Prostate gland (tissue), 2 donors: ENCODE results near the gene ATP7A. TPM values are rescaled to one million over a fixed set of nuclear protein-coding genes. Genes with fewer than 3 reads are reported as not detected.
"Not testable (repeated sequence)": the region's sequence is repeated elsewhere in the genome, so short reads cannot be mapped to it uniquely, and the experiment has no call there.

Experiments
- DNase-seq: peaks from one replicate; pipeline ENCODE4 v3.0.0-alpha.2; 2019; ENCODE audit warnings: low spot score
- H3K27ac ChIP-seq, 2 donors: fragments of 200-600 bp; sonication (generic); 2 replicates each; pipeline ENCODE4 v1.5.1; 2017 to 2019
- H3K27me3 ChIP-seq: fragments of 200-600 bp; sonication (generic); replicated peaks from 2 replicates; pipeline ENCODE4 v1.5.1; 2019; ENCODE audit not compliant: insufficient read depth
- H3K36me3 ChIP-seq, 2 donors: fragments of 200-600 bp; sonication (generic); 1 replicate in 1 of 2; 2 replicates in 1 of 2; pipeline versions ENCODE4 v1.5.1 to v1.8.1; 2017 to 2019
- H3K4me1 ChIP-seq: fragments of 200-600 bp; sonication (generic); replicated peaks from 2 replicates; pipeline ENCODE4 v1.5.1; 2019
- H3K4me3 ChIP-seq, 2 donors: fragments of 200-600 bp; sonication (generic); 2 replicates each; pipeline ENCODE4 v1.5.1; 2017 to 2019
- H3K9me3 ChIP-seq: fragments of 200-600 bp; sonication (generic); 2 replicates; pipeline ENCODE4 v1.5.1; 2017
- POLR2A ChIP-seq: fragments of 450-650 bp; IDR thresholded peaks from one replicate; pipeline ENCODE4 v1.6.1; 2016; ENCODE audit warnings: antibody characterized with exemption, mild to moderate bottlenecking
- POLR2AphosphoS5 ChIP-seq: sonication (generic); formaldehyde crosslinking; IDR thresholded peaks from one replicate; pipeline ENCODE4 v1.6.1; 2017; ENCODE audit warnings: antibody characterized with exemption
- WGBS: methylation state at CpG from one replicate; pipeline ENCODE4 v1.1.5; 2018; 5-methylcytosine and 5-hydroxymethylcytosine counted together
- intact Hi-C: fragments of 100-400 bp; cut with DNase I; formaldehyde crosslinking; loops from one replicate; pipeline ENCODE4 v1.14.2; 2022
- total RNA-seq, 2 donors: library from RNA; depleted of rRNA; stranded (reverse); fragments of >200 nt; gene quantifications; one replicate each; pipeline ENCODE4 v1.1.0, GENCODE V29; 2016
- TF ChIP-seq, protein P1 (sequence below), 4 experiments: fragments of 200-600 bp in 2 of 4; fragments of 450-650 bp in 2 of 4; sonication (generic) in 2 of 4; IDR thresholded peaks; 1 replicate in 3 of 4; 2 replicates in 1 of 4; pipeline ENCODE4 v1.5.1; 2016 to 2019; ENCODE audit warnings: antibody characterized with exemption in 4 of 4, mild to moderate bottlenecking in 2 of 4, moderate library complexity in 2 of 4

Gene ATP7A
- 10 to 100 TPM in 1 of 2 donors, 1 to 10 TPM in 1; 9.8 to 15.1 TPM for total RNA-seq

DNA sequence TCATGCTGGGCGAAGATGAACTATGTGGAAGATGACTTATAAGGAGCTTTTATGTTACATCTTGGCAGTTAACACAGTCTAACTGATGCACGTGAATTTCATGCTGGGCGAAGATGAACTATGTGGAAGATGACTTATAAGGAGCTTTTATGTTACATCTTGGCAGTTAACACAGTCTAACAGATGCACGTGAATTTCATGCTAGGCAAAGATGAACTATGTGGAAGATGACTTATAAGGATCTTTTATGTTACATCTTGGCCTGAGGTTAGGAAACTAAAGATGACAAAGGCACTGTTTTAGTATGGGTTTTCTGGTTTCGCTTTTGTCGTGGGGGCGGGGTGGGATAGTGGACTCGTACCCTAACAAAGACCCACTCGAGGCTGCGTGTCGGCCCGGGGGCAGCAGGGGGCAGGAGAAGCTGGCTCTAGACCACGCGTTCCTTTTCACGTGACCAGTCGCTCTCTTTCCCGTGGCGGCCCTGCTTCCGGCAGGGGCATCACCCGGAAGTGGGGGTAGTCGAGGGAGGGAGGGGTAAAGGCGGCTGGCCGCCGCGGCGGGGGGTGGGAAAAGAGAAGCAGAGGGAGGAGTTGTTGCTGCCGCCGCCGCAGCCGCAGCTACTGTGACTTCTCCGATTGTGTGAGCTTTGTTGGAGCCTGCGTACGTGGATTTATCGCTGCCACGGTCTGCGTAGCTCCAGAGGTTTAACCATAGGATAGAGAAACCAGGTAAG lies at the start of gene ATP7A:
TSS of gene ATP7A (plus strand) at position 586 of the 733 bp plus-strand sequence. CDS start 60,949 bp downstream, outside the sequence.
- intact Hi-C loops = loop anchor here (10.0 kb wide), 1 partner anchor 115 kb away; no protein-coding TSS in a partner anchor

DNA sequence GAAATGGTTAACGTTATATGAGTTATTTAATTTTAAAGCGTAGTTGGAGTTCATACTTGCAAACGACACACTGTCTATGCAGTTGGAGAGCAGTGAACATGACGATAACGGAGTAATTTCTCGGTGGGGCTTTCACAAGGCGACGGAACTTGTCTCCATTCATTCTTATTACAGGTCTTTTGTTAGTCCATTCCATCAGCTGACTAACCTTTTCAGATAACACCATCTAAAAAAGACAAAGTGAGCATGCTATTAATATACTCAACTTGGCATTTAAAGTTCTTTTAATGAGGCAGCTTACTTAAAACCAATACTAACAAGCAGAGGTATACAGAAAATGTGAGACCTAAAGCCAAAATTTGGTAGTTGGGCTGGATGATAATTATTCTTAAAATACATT lies 35.1 kb upstream of the ATP7A start:
- DNase-seq = no peak
- WGBS = 96% methylated on average over 8 of the region's 8 CpGs
- no peak overlapping the region for H3K4me3 ChIP-seq
- no peaks in the 10 kb centered on the region for H3K36me3 ChIP-seq
- intact Hi-C loops = no loop called here
- TF ChIP-seq, protein P1, sequence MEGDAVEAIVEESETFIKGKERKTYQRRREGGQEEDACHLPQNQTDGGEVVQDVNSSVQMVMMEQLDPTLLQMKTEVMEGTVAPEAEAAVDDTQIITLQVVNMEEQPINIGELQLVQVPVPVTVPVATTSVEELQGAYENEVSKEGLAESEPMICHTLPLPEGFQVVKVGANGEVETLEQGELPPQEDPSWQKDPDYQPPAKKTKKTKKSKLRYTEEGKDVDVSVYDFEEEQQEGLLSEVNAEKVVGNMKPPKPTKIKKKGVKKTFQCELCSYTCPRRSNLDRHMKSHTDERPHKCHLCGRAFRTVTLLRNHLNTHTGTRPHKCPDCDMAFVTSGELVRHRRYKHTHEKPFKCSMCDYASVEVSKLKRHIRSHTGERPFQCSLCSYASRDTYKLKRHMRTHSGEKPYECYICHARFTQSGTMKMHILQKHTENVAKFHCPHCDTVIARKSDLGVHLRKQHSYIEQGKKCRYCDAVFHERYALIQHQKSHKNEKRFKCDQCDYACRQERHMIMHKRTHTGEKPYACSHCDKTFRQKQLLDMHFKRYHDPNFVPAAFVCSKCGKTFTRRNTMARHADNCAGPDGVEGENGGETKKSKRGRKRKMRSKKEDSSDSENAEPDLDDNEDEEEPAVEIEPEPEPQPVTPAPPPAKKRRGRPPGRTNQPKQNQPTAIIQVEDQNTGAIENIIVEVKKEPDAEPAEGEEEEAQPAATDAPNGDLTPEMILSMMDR (IDR thresholded peaks at IDR 0.05) = no peak
- TF ChIP-seq POLR2AphosphoS5 = no peak
- TF ChIP-seq POLR2A = no peak
- no peak overlapping the region for H3K27ac ChIP-seq
- no peaks in the 10 kb centered on the region for H3K27me3 ChIP-seq
- H3K9me3 ChIP-seq = no peaks in the 10 kb centered on the region
- H3K4me1 ChIP-seq = no peaks in the 10 kb centered on the region

More for the DNA sequence above, at the start of gene ATP7A:
- TF ChIP-seq, protein P1 (IDR thresholded peaks at IDR 0.05) = peak in 3 of 4 experiments; percentile 57 to 76 (median 64)
- peak; percentile 80 for TF ChIP-seq POLR2AphosphoS5
- TF ChIP-seq POLR2A = peak; percentile 60
- Histone ChIP-seq H3K4me1 (no peaks in the 10 kb centered on the region), H3K4me3 (peak within 1 kb of the TSS; percentile 44 to 48), H3K27ac (peak within 1 kb of the TSS; percentile 76 to 86), H3K27me3 (no peaks in the 10 kb centered on the region), H3K36me3 (no peaks in the 10 kb centered on the region), H3K9me3 (no peaks in the 10 kb centered on the region)
- WGBS = 2% methylated on average over 34 of the region's 36 CpGs
- DNase-seq = peak; percentile 81

DNA sequence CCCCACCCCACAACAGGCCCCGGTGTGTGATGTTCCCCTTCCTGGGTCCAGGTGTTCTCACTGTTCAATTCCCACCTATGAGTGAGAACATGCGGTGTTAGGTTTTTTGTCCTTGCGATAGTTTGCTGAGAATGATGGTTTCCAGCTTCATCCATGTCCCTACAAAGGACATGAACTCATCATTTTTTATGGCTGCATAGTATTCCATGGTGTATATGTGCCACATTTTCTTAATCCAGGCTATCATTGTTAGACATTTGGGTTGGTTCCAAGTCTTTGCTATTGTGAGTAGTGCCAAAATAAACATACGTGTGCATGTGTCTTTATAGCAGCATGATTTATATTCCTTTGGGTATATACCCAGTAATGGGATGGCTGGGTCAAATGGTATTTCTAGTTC lies 29.1 kb upstream of the ATP7A start:
- intact Hi-C loops, H3K4me3 ChIP-seq, H3K9me3 ChIP-seq, H3K4me1 ChIP-seq, H3K27ac ChIP-seq, H3K27me3 ChIP-seq, H3K36me3 ChIP-seq, DNase-seq: not testable (repeated sequence)
- WGBS = 89% methylated on average over 4 of the region's 4 CpGs

DNA sequence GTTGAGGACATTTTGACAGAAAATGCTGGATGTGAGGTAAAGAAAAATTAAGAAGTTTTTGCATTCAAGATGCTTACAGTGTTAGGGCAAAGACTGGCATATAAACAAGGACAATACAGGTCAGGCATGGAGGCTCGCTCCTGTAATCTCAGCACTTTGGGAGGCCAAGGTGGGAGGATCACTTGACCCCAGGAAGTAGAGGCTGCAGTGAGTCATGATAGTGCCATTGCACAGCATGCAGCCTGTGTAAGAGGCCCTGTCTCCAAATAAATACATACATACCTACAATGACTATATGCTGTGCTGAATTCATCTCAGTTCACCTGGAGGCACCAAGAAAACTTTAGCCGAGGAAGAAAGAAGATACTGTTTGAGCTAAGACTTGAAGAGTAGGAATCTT lies 17.6 kb upstream of the ATP7A start:
- Histone ChIP-seq H3K9me3 (no peaks in the 10 kb centered on the region), H3K27ac (no peak overlapping the region), H3K36me3 (no peaks in the 10 kb centered on the region), H3K4me3 (no peak overlapping the region), H3K27me3 (no peaks in the 10 kb centered on the region), H3K4me1 (no peaks in the 10 kb centered on the region)
- 86% methylated on average over 2 of the region's 2 CpGs for WGBS
- no peak for DNase-seq
- intact Hi-C loops = loop anchor here (10.0 kb wide), 1 partner anchor 108 kb away; the partner anchor contains the start of gene ATRX
- TF ChIP-seq, protein P1 (IDR thresholded peaks at IDR 0.05) = no peak
- TF ChIP-seq POLR2A (no peak), POLR2AphosphoS5 (no peak)

DNA sequence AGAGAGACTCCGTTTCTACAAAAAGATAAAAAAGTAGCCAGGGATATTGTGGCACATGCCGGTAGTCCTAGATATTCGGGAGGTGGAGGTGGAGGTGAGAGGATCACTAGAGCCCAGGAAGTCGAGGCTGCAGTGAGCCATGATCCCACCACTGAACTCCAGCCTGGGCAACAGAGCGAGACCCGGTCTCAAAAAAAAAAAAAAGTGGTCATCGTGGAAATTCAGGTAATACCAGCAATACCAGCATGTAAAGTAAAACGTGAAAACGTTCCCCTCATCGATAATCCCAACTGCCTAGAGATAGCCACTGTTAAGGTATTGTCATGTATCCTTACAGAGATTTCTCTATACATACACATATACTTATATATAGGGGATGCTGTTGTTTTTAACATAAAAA lies 16.8 kb upstream of the ATP7A start:
- Histone ChIP-seq H3K36me3 (no peaks in the 10 kb centered on the region), H3K9me3 (no peaks in the 10 kb centered on the region), H3K27me3 (no peaks in the 10 kb centered on the region), H3K4me3 (no peak overlapping the region), H3K27ac (no peak overlapping the region), H3K4me1 (no peaks in the 10 kb centered on the region)
- TF ChIP-seq POLR2AphosphoS5 (no peak), POLR2A (no peak)
- TF ChIP-seq, protein P1 (IDR thresholded peaks at IDR 0.05) = no peak
- intact Hi-C loops = loop anchor here (10.0 kb wide), 1 partner anchor 109 kb away; the partner anchor contains the start of gene ATRX
- no peak for DNase-seq
- 72% methylated on average over 10 of the region's 10 CpGs for WGBS
